ENCODE results near the gene SCAF4. TPM values are rescaled to one million over a fixed set of nuclear protein-coding genes. Genes with fewer than 3 reads are reported as not detected.

The SCAF4 gene
- total and polyA plus RNA-seq, 12 donors = 5.6 to 22.3 (median 20.3) TPM

GRCh38 chr21:31728191-31728590, 3.7 kb downstream of the SCAF4 start:
- Histone ChIP-seq H3K9me3 (no peaks in the 10 kb centered on the region), H3K4me1 (peaks cover 6 to 80% (median 64%) of the 10 kb centered on the region in 9 donors), H3K27ac (no peak overlapping the region), H3K36me3 (peaks cover 0 to 4% (median 0%) of the 10 kb centered on the region in 9 donors), H3K4me3 (no peak overlapping the region), H3K27me3 (no peaks in the 10 kb centered on the region)
- DNase-seq (no peak), ATAC-seq (no peak)
- 87 to 91% methylated on average over 2 of the region's 2 CpGs for WGBS, 2 donors
- intact Hi-C loops (cut with DNase I) = no loop called here
- no peak for TF ChIP-seq CTCF (IDR thresholded peaks at IDR 0.05)

GRCh38 chr21:31727181-31727580, 4.7 kb downstream of the SCAF4 start:
- no peak for TF ChIP-seq CTCF (IDR thresholded peaks at IDR 0.05)
- no peaks in the 10 kb centered on the region for H3K9me3 ChIP-seq
- peaks cover 3 to 79% (median 62%) of the 10 kb centered on the region in 9 donors for H3K4me1 ChIP-seq
- WGBS, 2 donors = 78 to 80% methylated on average over 7 of the region's 7 CpGs
- H3K27me3 ChIP-seq = no peaks in the 10 kb centered on the region
- no peak overlapping the region for H3K27ac ChIP-seq
- H3K4me3 ChIP-seq = no peak overlapping the region
- H3K36me3 ChIP-seq = peaks cover 0 to 4% (median 0%) of the 10 kb centered on the region in 9 donors
- ATAC-seq = no peak
- DNase-seq = no peak
- intact Hi-C loops (cut with DNase I) = no loop called here

GRCh38 chr21:31726407-31726806, 5.5 kb downstream of the SCAF4 start:
- H3K27me3 ChIP-seq = no peaks in the 10 kb centered on the region
- DNase-seq = no peak
- H3K36me3 ChIP-seq = peaks cover 0 to 4% (median 0%) of the 10 kb centered on the region in 9 donors
- intact Hi-C loops (cut with DNase I) = no loop called here
- H3K4me1 ChIP-seq = peaks cover 3 to 87% (median 63%) of the 10 kb centered on the region in 9 donors
- H3K4me3 ChIP-seq = no peak overlapping the region
- no peak for ATAC-seq
- TF ChIP-seq CTCF (IDR thresholded peaks at IDR 0.05) = no peak
- 98% methylated on average over 4 of the region's 4 CpGs for WGBS, 2 donors
- H3K27ac ChIP-seq = no peak overlapping the region
- no peaks in the 10 kb centered on the region for H3K9me3 ChIP-seq

GRCh38 chr21:31725202-31725839, 6.6 kb downstream of the SCAF4 start:
- peaks cover 0 to 4% (median 0%) of the 10 kb centered on the region in 9 donors for H3K36me3 ChIP-seq
- ATAC-seq = no peak
- DNase-seq = no peak
- H3K4me1 ChIP-seq = peaks cover 3 to 93% (median 64%) of the 10 kb centered on the region in 9 donors
- H3K4me3 ChIP-seq = no peak overlapping the region
- no peaks in the 10 kb centered on the region for H3K27me3 ChIP-seq
- no peak overlapping the region for H3K27ac ChIP-seq
- no peaks in the 10 kb centered on the region for H3K9me3 ChIP-seq
- no peak for TF ChIP-seq CTCF (IDR thresholded peaks at IDR 0.05)
- WGBS, 2 donors = 82 to 84% methylated on average over 6 of the region's 6 CpGs
- intact Hi-C loops (cut with DNase I) = no loop called here

Measured in heart right ventricle (tissue), 16 donors.